HL-60 (cell line): ENCODE measurements around the gene ESRRG.

Experiments used
- DNase-seq, 2 experiments: peaks; one replicate each; pipeline ENCODE4 v3.0.0-alpha.2; 2010 to 2020; ENCODE audit warnings: low read depth in 1 of 2, low spot score in 1 of 2
- H3K27ac ChIP-seq: fragments of 250-450 bp; sonication (Bioruptor Pico); replicated peaks from 2 replicates; pipeline ENCODE4 v1.5.1; 2020; ENCODE audit warnings: mild to moderate bottlenecking, moderate library complexity
- H3K27me3 ChIP-seq: fragments of 250-450 bp; sonication (Bioruptor Pico); 2 replicates; pipeline ENCODE4 v1.5.1; 2021; ENCODE audit warnings: mild to moderate bottlenecking, moderate library complexity; ENCODE audit not compliant: insufficient read depth, poor library complexity, severe bottlenecking
- H3K4me3 ChIP-seq: replicated peaks from 2 replicates; pipeline ENCODE4 v1.5.1; 2011; ENCODE audit warnings: mild to moderate bottlenecking, control low read depth, low read length; ENCODE audit not compliant: insufficient read depth
- GABPA ChIP-seq: IDR thresholded peaks from 2 replicates; pipeline ENCODE4 v1.6.1; 2012; ENCODE audit warnings: low read depth
- POLR2AphosphoS5 ChIP-seq: IDR thresholded peaks from 2 replicates; pipeline ENCODE4 v1.6.1; 2012; ENCODE audit warnings: low read depth
- SPI1 ChIP-seq: IDR thresholded peaks from 2 replicates; pipeline ENCODE4 v1.6.1; 2012; ENCODE audit warnings: low read depth, mild to moderate bottlenecking, borderline replicate concordance
- TF ChIP-seq, protein P1 (sequence below): IDR thresholded peaks from 2 replicates; pipeline ENCODE4 v1.6.1; 2012; ENCODE audit warnings: low read depth; ENCODE audit not compliant: insufficient replicate concordance
- TF ChIP-seq, protein P2 (sequence below): IDR thresholded peaks from one replicate; pipeline ENCODE4 v1.5.1; 2011; ENCODE audit warnings: low read length, control low read depth, inconsistent platforms; ENCODE audit not compliant: insufficient read depth

ESRRG gene

DNA sequence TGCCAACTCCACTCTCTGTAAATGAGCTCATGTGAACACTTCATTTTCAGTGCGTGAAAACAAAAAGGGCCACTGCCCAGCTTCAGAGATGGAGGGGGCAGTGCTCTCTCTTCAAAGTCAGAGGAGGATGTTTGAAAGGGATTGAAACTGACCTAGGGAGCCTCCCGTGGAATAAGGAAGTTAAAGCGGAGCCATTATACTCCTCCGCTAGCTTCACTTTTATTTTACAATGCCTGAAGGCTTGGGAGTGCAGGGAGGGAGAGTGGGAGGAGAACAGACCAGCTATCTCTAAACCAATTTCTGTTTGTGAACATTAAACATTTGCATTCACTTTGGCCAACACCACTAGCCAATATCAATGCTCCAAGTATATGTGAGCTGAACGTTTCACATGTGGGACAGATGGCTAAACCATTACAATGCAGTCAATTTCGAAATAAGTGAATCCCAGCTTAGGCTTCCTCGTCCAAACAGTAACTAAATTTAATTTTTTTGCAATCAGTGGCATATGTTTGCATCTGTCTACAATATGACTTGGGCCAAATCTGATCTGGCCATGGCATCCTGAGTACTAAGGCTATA lies 126.9 kb downstream of the ESRRG start:
- Histone ChIP-seq H3K4me3 (no peak overlapping the region), H3K27ac (no peak overlapping the region), H3K27me3 (peaks cover 3% of the 10 kb centered on the region)
- TF ChIP-seq SPI1 (no peak), POLR2AphosphoS5 (no peak), GABPA (no peak)
- TF ChIP-seq, protein P1, sequence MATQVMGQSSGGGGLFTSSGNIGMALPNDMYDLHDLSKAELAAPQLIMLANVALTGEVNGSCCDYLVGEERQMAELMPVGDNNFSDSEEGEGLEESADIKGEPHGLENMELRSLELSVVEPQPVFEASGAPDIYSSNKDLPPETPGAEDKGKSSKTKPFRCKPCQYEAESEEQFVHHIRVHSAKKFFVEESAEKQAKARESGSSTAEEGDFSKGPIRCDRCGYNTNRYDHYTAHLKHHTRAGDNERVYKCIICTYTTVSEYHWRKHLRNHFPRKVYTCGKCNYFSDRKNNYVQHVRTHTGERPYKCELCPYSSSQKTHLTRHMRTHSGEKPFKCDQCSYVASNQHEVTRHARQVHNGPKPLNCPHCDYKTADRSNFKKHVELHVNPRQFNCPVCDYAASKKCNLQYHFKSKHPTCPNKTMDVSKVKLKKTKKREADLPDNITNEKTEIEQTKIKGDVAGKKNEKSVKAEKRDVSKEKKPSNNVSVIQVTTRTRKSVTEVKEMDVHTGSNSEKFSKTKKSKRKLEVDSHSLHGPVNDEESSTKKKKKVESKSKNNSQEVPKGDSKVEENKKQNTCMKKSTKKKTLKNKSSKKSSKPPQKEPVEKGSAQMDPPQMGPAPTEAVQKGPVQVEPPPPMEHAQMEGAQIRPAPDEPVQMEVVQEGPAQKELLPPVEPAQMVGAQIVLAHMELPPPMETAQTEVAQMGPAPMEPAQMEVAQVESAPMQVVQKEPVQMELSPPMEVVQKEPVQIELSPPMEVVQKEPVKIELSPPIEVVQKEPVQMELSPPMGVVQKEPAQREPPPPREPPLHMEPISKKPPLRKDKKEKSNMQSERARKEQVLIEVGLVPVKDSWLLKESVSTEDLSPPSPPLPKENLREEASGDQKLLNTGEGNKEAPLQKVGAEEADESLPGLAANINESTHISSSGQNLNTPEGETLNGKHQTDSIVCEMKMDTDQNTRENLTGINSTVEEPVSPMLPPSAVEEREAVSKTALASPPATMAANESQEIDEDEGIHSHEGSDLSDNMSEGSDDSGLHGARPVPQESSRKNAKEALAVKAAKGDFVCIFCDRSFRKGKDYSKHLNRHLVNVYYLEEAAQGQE, result no peak
- TF ChIP-seq, protein P2, sequence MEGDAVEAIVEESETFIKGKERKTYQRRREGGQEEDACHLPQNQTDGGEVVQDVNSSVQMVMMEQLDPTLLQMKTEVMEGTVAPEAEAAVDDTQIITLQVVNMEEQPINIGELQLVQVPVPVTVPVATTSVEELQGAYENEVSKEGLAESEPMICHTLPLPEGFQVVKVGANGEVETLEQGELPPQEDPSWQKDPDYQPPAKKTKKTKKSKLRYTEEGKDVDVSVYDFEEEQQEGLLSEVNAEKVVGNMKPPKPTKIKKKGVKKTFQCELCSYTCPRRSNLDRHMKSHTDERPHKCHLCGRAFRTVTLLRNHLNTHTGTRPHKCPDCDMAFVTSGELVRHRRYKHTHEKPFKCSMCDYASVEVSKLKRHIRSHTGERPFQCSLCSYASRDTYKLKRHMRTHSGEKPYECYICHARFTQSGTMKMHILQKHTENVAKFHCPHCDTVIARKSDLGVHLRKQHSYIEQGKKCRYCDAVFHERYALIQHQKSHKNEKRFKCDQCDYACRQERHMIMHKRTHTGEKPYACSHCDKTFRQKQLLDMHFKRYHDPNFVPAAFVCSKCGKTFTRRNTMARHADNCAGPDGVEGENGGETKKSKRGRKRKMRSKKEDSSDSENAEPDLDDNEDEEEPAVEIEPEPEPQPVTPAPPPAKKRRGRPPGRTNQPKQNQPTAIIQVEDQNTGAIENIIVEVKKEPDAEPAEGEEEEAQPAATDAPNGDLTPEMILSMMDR, result no peak
- no peak for DNase-seq

DNA sequence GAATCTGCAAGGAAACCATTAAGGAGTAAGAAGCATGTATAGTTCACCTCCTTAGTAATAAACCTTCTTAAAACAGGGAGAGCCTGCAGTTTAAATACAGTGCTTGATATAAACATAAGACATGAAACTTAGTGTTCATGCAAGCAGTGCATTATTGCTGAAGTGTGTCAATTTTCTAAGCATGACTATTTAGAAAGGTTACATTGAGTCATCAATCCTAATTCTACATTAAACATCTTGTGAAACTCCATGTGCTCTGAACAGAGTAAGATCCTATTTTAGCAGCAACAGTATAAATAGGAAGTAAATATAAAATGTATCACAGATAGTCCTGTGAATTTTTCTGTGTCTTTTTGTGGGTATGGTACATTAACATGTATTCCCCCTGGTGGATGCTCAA lies 135.5 kb downstream of the ESRRG start:
- DNase-seq, result no peak
- Histone ChIP-seq H3K27ac (no peak overlapping the region), H3K27me3 (no peaks in the 10 kb centered on the region), H3K4me3 (no peak overlapping the region)
- no peak for TF ChIP-seq GABPA
- TF ChIP-seq, protein P1, result no peak
- no peak for TF ChIP-seq POLR2AphosphoS5
- TF ChIP-seq SPI1, result no peak
- TF ChIP-seq, protein P2, result no peak

DNA sequence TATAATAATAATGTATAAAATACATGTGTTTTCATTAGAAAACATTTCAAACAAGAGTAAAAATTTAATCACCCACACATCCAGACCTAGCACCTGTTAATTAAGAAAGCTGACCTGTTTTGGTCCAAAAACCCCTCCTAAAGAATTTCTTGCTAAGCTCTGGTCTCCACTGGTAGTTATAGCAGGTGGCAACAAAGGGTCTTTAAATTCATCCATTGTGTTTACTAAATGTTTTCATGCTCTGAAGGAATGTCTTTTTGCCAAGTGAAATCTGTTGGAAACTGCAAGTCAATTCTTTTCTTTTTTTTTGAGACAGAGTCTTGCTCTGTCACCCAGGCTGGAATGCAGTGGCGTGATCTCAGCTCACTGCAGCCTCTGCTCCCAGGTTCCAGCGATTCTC lies 141.1 kb downstream of the ESRRG start:
- no peak for DNase-seq
- H3K27me3 ChIP-seq, result no peaks in the 10 kb centered on the region
- TF ChIP-seq, protein P1, result no peak
- TF ChIP-seq POLR2AphosphoS5, result no peak
- H3K27ac ChIP-seq, result no peak overlapping the region
- no peak overlapping the region for H3K4me3 ChIP-seq
